ENCODE measurements around the gene PTRHD1.

DNA sequence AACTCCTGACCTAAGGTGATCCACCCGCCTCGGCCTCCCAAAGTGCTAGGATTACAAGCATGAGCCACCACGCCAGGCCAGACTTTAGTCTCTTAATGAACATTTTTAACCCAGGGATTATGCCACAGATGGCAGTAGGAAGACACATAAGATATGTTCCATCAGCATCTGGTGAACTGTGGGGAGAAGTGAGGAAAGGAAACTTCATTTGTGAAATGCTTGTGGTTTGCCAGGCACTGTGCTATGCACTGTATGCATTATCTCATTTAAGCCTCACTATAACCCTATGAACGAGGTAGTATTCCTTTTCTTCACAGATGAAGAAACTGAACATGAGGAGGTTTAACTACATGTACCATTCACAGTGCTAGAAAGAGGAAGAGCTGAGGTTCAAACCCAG is 29.3 kb downstream of the PTRHD1 start:
- TF ChIP-seq EZH2phosphoT487 (IDR thresholded peaks at IDR 0.05; ENCODE audit: insufficient read depth, low read depth) (no peak), EZH2 (IDR thresholded peaks at IDR 0.05; ENCODE audit: insufficient read depth, poor library complexity, severe bottlenecking) (no peak)
